GM23338 (cell line): ENCODE measurements around the gene CS. TPM values are rescaled to one million over a fixed set of nuclear protein-coding genes. Genes with fewer than 3 reads are reported as not detected.

Source experiments
- ATAC-seq: fragments of 200-7000 bp; cut with Tn5 transposase; 3 replicates; pipeline ENCODE4 v1.9.1; 2020
- DNase-seq: peaks from one replicate; pipeline ENCODE4 v3.0.0-alpha.2; 2015; ENCODE audit warnings: low spot score
- H2AFZ ChIP-seq: fragments of 200-600 bp; sonication (generic); 2 replicates; pipeline ENCODE4 v1.8.0; 2016; ENCODE audit warnings: antibody characterized with exemption, mild to moderate bottlenecking, moderate library complexity
- H3F3A ChIP-seq: fragments of 200-600 bp; sonication (generic); replicated peaks from 2 replicates; pipeline ENCODE4 v1.8.0; 2017; ENCODE audit warnings: antibody characterized with exemption, mixed run types, low read depth
- H3K27ac ChIP-seq: fragments of 200-600 bp; sonication (generic); 2 replicates; pipeline ENCODE4 v1.6.1; 2016; ENCODE audit warnings: low read depth
- H3K27me3 ChIP-seq: fragments of 200-600 bp; sonication (generic); 2 replicates; pipeline ENCODE4 v1.8.0; 2016; ENCODE audit warnings: mild to moderate bottlenecking, mixed run types, moderate library complexity; ENCODE audit not compliant: insufficient read depth
- H3K36me3 ChIP-seq: fragments of 200-600 bp; sonication (generic); 2 replicates; pipeline ENCODE4 v1.8.0; 2016; ENCODE audit warnings: mild to moderate bottlenecking; ENCODE audit not compliant: insufficient read depth
- H3K4me1 ChIP-seq: fragments of 200-600 bp; sonication (generic); 2 replicates; pipeline ENCODE4 v1.8.0; 2016; ENCODE audit warnings: mild to moderate bottlenecking, moderate library complexity; ENCODE audit not compliant: insufficient read depth
- H3K4me2 ChIP-seq: fragments of 200-600 bp; sonication (generic); 2 replicates; pipeline ENCODE4 v1.7.1; 2017; ENCODE audit warnings: mixed run types
- H3K4me3 ChIP-seq: fragments of 200-600 bp; sonication (generic); 2 replicates; pipeline ENCODE4 v1.6.1; 2016; ENCODE audit warnings: mixed run types
- H3K79me2 ChIP-seq: fragments of 200-600 bp; sonication (generic); replicated peaks from 2 replicates; pipeline ENCODE4 v1.8.0; 2017; ENCODE audit warnings: mild to moderate bottlenecking; ENCODE audit not compliant: insufficient read depth
- H3K9me2 ChIP-seq: fragments of 200-600 bp; sonication (generic); 2 replicates; pipeline ENCODE4 v1.8.0; 2017; ENCODE audit not compliant: insufficient read depth
- H4K20me1 ChIP-seq: fragments of 200-600 bp; sonication (generic); replicated peaks from 2 replicates; pipeline ENCODE4 v1.8.0; 2017; ENCODE audit warnings: mild to moderate bottlenecking; ENCODE audit not compliant: insufficient read depth
- H3K27ac Mint-ChIP-seq: 2 replicates; pipeline ENCODE4 v1.8.0; 2020; ENCODE audit warnings: inconsistent platforms, mild to moderate bottlenecking, moderate library complexity, mixed read lengths
- H3K27me3 Mint-ChIP-seq: 3 replicates; pipeline ENCODE4 v1.8.0; 2022; ENCODE audit warnings: low read depth, mild to moderate bottlenecking, moderate library complexity, mixed read lengths, inconsistent platforms; ENCODE audit not compliant: insufficient read depth, poor library complexity
- H3K36me3 Mint-ChIP-seq: 3 replicates; pipeline ENCODE4 v1.8.0; 2021; ENCODE audit warnings: low read depth, mild to moderate bottlenecking, inconsistent platforms, moderate library complexity, mixed read lengths
- H3K4me1 Mint-ChIP-seq: 3 replicates; pipeline ENCODE4 v1.8.0; 2020; ENCODE audit warnings: mild to moderate bottlenecking, inconsistent platforms, mixed read lengths
- H3K4me3 Mint-ChIP-seq: 3 replicates; pipeline ENCODE4 v1.8.0; 2021; ENCODE audit warnings: moderate library complexity, mild to moderate bottlenecking, inconsistent platforms, mixed read lengths
- H3K9me3 Mint-ChIP-seq: 3 replicates; pipeline ENCODE4 v1.8.0; 2020; ENCODE audit warnings: moderate library complexity, mild to moderate bottlenecking, inconsistent platforms, mixed read lengths
- CREB1 ChIP-seq: fragments of 250-450 bp; sonication (Bioruptor Pico); IDR thresholded peaks from 2 replicates; pipeline ENCODE4 v1.5.0; 2020; ENCODE audit warnings: low read depth, mild to moderate bottlenecking, moderate library complexity
- CTCF ChIP-seq, 2 experiments: fragments of 200-600 bp in 1 of 2; sonication (generic) in 1 of 2; conservative IDR thresholded peaks; 2 replicates each; pipeline versions ENCODE4 v1.5.1 to v1.6.1; 2016 to 2017; ENCODE audit warnings: antibody characterized with exemption in 2 of 2, low read depth in 2 of 2, mild to moderate bottlenecking in 2 of 2, moderate library complexity in 1 of 2
- ETS1 ChIP-seq: IDR thresholded peaks from 2 replicates; pipeline ENCODE4 v1.6.1; 2016; ENCODE audit warnings: antibody characterized with exemption
- EZH2 ChIP-seq: fragments of 200-600 bp; sonication (generic); IDR thresholded peaks from one replicate; pipeline ENCODE4 v1.8.0; 2017; ENCODE audit warnings: antibody characterized with exemption, mild to moderate bottlenecking, low read depth; ENCODE audit not compliant: unreplicated experiment
- EZH2phosphoT487 ChIP-seq: fragments of 200-600 bp; sonication (generic); IDR thresholded peaks from one replicate; pipeline ENCODE4 v1.8.1; 2018; ENCODE audit warnings: antibody characterized with exemption; ENCODE audit not compliant: unreplicated experiment
- JUNB ChIP-seq: IDR thresholded peaks from one replicate; pipeline ENCODE4 v1.6.1; 2016; ENCODE audit warnings: antibody characterized with exemption; ENCODE audit not compliant: unreplicated experiment
- NANOG ChIP-seq: IDR thresholded peaks from 2 replicates; pipeline ENCODE4 v1.6.1; 2016; ENCODE audit warnings: antibody characterized with exemption, borderline replicate concordance
- POLR2AphosphoS5 ChIP-seq: IDR thresholded peaks from 2 replicates; pipeline ENCODE4 v1.6.1; 2016; ENCODE audit warnings: antibody characterized with exemption, low read depth
- STAT1 ChIP-seq: IDR thresholded peaks from one replicate; pipeline ENCODE4 v1.6.1; 2016; ENCODE audit warnings: antibody characterized with exemption; ENCODE audit not compliant: unreplicated experiment
- ZNF114 ChIP-seq: fragments of 250-450 bp; sonication (Bioruptor Pico); IDR thresholded peaks from 2 replicates; pipeline ENCODE4 v1.5.0; 2020; ENCODE audit warnings: mild to moderate bottlenecking, moderate library complexity
- ZNF331 ChIP-seq: fragments of 250-450 bp; sonication (Bioruptor Pico); IDR thresholded peaks from 2 replicates; pipeline ENCODE4 v1.5.0; 2020; ENCODE audit warnings: low read depth, mild to moderate bottlenecking, moderate library complexity
- long read RNA-seq: library from polyadenylated mRNA; unstranded; transcript quantifications from one replicate; pipeline ENCODE4 v2.0.0, GENCODE V29; 2020; ENCODE audit not compliant: unreplicated experiment
- polyA plus RNA-seq: library from polyadenylated mRNA; unstranded; fragments of >200 nt; fragmentation: Nextera tagmentation; extraction: Ambion mirVana; gene quantifications from 2 replicates; pipeline ENCODE4 v1.2.1, GENCODE V29; 2016
- total RNA-seq: library from RNA; depleted of rRNA; stranded (reverse); fragments of >200 nt; shearing (Covaris generic); gene quantifications from 2 replicates; pipeline ENCODE4 v1.2.3, GENCODE V29; 2014; rRNA removed
- TF ChIP-seq, protein P1 (sequence below): IDR thresholded peaks from one replicate; pipeline ENCODE4 v1.6.1; 2018; ENCODE audit warnings: antibody characterized with exemption; ENCODE audit not compliant: unreplicated experiment
- TF ChIP-seq, protein P2 (sequence below): fragments of 250-450 bp; sonication (Bioruptor Pico); IDR thresholded peaks from 2 replicates; pipeline ENCODE4 v1.5.0; 2020; ENCODE audit warnings: mild to moderate bottlenecking, moderate library complexity

Gene CS
- 163 and 166 TPM in 2 replicates for total RNA-seq
- polyA plus RNA-seq, result 54.5 and 63.3 TPM in 2 replicates
- long read RNA-seq, partial matches to known transcripts, result 2 of 7 reads
- long read RNA-seq, other reads (novel, unspliced or antisense), result 0 of 7 reads

DNA sequence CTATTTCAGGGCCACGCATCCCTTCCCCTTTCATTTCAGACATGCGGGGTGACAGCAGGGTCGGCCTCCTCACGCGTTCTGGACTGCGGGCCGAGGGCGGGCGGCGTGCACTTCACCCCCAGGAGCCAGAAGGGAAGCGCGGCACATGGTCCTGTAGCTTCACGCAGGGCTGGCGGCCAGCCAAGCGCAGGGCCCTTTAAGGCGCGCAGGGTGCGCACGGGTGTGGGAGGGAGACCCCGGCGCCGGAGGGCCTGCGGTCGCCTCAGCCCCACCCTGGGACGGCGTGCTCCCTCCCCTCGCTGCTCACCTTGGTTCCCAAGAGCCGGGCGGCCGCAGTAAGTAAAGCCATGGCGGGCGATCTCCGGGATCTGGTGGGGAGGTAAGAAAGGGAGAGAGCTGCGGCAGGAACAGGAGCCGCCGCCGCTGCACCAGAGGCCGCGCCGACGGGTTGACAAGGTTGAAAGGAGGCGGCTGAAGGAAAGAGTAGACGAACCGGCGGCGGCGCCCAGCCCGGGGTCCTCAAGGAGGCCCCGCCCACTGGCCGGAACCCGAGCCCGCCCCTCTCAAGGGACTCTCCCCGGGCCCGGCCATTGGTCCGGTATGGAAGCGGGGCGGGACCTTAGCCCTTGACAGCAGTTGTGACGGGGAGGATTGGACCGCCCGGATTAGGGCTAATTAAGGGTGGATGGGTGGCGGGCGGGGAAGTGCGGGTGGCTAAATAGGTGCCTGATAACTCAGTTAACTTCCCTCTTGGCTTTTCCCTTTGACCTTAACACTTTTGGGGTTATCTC, at the start of gene CS:
TSS of gene CS (minus strand) at position 478 of the 791 bp plus-strand sequence. CDS start at position 349, 129 bp downstream.
- no peaks in the 10 kb centered on the region for H3K27me3 ChIP-seq
- no peaks in the 10 kb centered on the region; the same call in 2 of the 3 replicates for H3K9me3 Mint-ChIP-seq
- H3F3A ChIP-seq, result peaks cover 28% of the 10 kb centered on the region
- peak within 1 kb of the TSS; percentile 99 for H3K4me3 ChIP-seq
- H3K27ac Mint-ChIP-seq, result peak within 1 kb of the TSS; percentile 97
- H3K36me3 ChIP-seq, result peaks cover 14% of the 10 kb centered on the region; the same call in 1 of the 2 replicates
- H3K4me2 ChIP-seq, result peak within 1 kb of the TSS; percentile 98
- H3K79me2 ChIP-seq, result peaks cover 48% of the 10 kb centered on the region
- ATAC-seq (peak; percentile 95), DNase-seq (peak; percentile 100)
- peak within 1 kb of the TSS; percentile 93 for H3K27ac ChIP-seq
- H3K4me3 Mint-ChIP-seq, result peak within 1 kb of the TSS; percentile 99
- 0 out of 2 replicates have a peak within 1 kb of the TSS, but pooled peaks have one; percentile 23 for H2AFZ ChIP-seq
- H4K20me1 ChIP-seq, result peaks cover 13% of the 10 kb centered on the region
- peaks cover 18% of the 10 kb centered on the region for H3K4me1 ChIP-seq
- no peaks in the 10 kb centered on the region for H3K9me2 ChIP-seq
- TF ChIP-seq POLR2AphosphoS5 (peak; percentile 63), ETS1 (0 out of 2 replicates have a peak, but pooled peaks have one; percentile 1), STAT1 (no peak), ZNF114 (CRISPR knock-in tag) (no peak), EZH2 (no peak), ZNF331 (no peak), CREB1 (CRISPR knock-in tag) (peak; percentile 69), CTCF (conservative IDR thresholded peaks at IDR 0.05; ENCODE audit: low read depth in 2 of 2) (no peak), JUNB (no peak), NANOG (no peak; the same call in 1 of the 2 replicates), EZH2phosphoT487 (no peak)
- TF ChIP-seq, protein P1, sequence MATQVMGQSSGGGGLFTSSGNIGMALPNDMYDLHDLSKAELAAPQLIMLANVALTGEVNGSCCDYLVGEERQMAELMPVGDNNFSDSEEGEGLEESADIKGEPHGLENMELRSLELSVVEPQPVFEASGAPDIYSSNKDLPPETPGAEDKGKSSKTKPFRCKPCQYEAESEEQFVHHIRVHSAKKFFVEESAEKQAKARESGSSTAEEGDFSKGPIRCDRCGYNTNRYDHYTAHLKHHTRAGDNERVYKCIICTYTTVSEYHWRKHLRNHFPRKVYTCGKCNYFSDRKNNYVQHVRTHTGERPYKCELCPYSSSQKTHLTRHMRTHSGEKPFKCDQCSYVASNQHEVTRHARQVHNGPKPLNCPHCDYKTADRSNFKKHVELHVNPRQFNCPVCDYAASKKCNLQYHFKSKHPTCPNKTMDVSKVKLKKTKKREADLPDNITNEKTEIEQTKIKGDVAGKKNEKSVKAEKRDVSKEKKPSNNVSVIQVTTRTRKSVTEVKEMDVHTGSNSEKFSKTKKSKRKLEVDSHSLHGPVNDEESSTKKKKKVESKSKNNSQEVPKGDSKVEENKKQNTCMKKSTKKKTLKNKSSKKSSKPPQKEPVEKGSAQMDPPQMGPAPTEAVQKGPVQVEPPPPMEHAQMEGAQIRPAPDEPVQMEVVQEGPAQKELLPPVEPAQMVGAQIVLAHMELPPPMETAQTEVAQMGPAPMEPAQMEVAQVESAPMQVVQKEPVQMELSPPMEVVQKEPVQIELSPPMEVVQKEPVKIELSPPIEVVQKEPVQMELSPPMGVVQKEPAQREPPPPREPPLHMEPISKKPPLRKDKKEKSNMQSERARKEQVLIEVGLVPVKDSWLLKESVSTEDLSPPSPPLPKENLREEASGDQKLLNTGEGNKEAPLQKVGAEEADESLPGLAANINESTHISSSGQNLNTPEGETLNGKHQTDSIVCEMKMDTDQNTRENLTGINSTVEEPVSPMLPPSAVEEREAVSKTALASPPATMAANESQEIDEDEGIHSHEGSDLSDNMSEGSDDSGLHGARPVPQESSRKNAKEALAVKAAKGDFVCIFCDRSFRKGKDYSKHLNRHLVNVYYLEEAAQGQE, result no peak
- TF ChIP-seq, protein P2, sequence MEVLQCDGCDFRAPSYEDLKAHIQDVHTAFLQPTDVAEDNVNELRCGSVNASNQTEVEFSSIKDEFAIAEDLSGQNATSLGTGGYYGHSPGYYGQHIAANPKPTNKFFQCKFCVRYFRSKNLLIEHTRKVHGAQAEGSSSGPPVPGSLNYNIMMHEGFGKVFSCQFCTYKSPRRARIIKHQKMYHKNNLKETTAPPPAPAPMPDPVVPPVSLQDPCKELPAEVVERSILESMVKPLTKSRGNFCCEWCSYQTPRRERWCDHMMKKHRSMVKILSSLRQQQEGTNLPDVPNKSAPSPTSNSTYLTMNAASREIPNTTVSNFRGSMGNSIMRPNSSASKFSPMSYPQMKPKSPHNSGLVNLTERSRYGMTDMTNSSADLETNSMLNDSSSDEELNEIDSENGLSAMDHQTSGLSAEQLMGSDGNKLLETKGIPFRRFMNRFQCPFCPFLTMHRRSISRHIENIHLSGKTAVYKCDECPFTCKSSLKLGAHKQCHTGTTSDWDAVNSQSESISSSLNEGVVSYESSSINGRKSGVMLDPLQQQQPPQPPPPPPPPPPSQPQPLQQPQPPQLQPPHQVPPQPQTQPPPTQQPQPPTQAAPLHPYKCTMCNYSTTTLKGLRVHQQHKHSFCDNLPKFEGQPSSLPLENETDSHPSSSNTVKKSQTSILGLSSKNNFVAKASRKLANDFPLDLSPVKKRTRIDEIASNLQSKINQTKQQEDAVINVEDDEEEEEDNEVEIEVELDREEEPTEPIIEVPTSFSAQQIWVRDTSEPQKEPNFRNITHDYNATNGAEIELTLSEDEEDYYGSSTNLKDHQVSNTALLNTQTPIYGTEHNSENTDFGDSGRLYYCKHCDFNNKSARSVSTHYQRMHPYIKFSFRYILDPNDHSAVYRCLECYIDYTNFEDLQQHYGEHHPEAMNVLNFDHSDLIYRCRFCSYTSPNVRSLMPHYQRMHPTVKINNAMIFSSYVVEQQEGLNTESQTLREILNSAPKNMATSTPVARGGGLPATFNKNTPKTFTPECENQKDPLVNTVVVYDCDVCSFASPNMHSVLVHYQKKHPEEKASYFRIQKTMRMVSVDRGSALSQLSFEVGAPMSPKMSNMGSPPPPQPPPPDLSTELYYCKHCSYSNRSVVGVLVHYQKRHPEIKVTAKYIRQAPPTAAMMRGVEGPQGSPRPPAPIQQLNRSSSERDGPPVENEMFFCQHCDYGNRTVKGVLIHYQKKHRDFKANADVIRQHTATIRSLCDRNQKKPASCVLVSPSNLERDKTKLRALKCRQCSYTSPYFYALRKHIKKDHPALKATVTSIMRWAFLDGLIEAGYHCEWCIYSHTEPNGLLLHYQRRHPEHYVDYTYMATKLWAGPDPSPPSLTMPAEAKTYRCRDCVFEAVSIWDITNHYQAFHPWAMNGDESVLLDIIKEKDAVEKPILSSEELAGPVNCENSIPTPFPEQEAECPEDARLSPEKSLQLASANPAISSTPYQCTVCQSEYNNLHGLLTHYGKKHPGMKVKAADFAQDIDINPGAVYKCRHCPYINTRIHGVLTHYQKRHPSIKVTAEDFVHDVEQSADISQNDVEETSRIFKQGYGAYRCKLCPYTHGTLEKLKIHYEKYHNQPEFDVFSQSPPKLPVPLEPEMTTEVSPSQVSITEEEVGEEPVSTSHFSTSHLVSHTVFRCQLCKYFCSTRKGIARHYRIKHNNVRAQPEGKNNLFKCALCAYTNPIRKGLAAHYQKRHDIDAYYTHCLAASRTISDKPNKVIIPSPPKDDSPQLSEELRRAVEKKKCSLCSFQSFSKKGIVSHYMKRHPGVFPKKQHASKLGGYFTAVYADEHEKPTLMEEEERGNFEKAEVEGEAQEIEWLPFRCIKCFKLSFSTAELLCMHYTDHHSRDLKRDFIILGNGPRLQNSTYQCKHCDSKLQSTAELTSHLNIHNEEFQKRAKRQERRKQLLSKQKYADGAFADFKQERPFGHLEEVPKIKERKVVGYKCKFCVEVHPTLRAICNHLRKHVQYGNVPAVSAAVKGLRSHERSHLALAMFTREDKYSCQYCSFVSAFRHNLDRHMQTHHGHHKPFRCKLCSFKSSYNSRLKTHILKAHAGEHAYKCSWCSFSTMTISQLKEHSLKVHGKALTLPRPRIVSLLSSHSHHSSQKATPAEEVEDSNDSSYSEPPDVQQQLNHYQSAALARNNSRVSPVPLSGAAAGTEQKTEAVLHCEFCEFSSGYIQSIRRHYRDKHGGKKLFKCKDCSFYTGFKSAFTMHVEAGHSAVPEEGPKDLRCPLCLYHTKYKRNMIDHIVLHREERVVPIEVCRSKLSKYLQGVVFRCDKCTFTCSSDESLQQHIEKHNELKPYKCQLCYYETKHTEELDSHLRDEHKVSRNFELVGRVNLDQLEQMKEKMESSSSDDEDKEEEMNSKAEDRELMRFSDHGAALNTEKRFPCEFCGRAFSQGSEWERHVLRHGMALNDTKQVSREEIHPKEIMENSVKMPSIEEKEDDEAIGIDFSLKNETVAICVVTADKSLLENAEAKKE (CRISPR knock-in tag), result no peak
- peaks cover 41% of the 10 kb centered on the region; the same call in 2 of the 3 replicates for H3K36me3 Mint-ChIP-seq
- peaks cover 11% of the 10 kb centered on the region for H3K27me3 Mint-ChIP-seq
- H3K4me1 Mint-ChIP-seq, result peaks cover 19% of the 10 kb centered on the region
